Fibroblast of the conjunctiva (primary cell): ENCODE data around the gene NOS2.

Experiments
- DNase-seq: peaks from one replicate; pipeline ENCODE4 v3.0.0-alpha.2; 2010; ENCODE audit warnings: low read depth

Gene NOS2

DNA sequence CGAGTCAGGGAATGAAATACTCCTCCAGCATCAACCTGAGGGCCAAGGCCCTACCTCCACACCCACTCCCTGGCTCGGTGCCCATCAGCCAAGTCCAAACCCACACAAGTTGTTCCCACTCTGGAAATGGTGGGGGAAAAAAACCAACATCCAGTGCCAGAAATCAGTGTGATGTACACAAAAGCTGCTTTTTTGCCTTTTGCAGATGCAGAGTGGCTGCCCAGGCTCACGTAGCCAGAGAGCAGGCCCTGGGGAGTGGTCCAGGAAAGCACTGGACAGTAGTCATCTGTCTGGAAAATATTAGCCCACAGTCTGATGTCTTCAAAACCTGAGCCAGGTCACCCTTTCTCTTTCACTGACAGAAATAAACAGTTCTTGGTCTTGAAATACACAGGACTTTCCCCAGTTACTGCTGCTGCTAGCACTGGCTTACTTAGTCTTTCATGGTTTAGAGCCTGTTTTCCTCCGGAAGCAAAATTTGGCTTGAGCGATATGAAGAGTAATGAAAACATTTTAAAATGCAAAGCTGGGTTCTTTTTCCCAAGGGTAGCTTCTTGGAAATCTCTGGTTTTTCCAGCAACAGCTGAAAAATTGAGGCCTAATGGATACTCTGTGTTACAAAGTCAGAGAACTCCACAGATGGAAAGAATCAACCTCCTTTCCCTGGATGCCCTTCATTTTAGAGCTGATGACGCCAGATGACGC lies 18.2 kb upstream of the NOS2 start:
- DNase-seq, result no peak

GRCh38 chr17:27817731-27818130 lies 17.4 kb upstream of the NOS2 start:
- no peak for DNase-seq

DNA sequence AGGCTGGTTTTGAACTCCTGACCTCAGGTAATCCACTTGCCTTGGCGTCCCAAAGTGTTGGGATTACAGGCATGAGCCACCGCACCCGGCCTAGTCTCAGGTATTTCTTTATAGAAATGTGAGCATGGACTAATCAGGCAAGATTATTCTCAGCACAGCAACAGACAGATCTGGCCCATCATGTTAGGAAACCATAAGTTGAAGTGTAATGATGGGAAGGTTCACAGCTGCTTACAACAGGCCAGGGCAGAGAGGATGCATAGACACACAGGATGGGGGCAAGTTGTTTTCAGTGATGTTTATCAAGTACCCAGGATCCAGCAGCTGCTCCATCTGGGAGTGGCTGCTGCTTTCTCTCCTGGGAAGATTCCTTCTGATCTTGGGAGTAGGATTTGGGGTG lies 16.6 kb upstream of the NOS2 start:
- DNase-seq, result no peak

DNA sequence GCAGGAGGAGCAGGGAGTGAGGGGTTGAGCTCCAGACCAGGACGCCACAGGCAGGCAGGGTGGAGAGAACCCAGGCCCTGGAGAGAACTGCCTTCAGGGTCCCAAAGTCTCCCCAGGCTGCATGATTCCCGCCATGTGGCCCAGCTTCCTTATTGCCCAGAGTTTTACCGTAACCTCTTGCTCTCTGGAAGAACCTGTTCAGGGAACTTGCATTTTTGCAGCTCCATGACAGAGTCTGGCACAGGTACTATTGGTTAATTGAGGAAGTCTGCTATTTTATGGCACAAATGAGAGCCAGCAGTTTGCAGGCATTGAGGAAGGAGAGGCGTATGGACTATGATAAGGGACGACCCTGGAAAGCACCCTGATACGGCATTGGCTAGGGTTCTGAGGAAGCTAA lies 11.6 kb upstream of the NOS2 start:
- DNase-seq, result no peak

DNA sequence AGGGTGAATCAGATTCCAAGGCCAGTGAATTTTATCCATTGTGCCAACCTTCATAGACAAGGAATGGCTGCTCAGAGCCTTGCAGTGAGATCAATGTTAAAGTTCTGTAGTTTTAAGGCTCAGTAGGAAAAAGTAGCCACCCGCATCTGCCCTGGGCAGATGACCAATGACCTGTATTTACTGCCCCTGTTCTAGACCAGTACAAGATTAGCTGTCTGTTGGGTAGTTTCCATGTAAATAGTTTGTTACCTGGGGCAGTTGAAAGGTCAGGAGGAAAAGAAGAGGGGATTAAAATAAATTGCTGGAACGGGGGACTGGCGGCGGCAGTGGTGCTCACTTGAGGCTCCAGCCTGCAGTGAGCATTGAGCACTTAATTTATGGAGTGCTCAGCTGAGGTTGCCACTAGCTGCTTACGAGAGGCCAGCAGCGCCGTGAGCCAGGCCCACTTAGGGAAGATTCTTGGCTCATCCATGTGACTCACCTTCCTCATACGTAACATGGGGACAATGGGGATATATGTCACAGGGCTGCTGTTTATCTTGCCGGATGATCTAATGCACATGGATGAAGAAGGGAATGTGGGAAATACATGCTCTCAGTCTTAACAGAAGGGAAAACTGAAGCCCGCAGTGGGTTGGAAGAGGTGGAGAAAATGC lies 10.7 kb upstream of the NOS2 start:
- DNase-seq, result no peak

DNA sequence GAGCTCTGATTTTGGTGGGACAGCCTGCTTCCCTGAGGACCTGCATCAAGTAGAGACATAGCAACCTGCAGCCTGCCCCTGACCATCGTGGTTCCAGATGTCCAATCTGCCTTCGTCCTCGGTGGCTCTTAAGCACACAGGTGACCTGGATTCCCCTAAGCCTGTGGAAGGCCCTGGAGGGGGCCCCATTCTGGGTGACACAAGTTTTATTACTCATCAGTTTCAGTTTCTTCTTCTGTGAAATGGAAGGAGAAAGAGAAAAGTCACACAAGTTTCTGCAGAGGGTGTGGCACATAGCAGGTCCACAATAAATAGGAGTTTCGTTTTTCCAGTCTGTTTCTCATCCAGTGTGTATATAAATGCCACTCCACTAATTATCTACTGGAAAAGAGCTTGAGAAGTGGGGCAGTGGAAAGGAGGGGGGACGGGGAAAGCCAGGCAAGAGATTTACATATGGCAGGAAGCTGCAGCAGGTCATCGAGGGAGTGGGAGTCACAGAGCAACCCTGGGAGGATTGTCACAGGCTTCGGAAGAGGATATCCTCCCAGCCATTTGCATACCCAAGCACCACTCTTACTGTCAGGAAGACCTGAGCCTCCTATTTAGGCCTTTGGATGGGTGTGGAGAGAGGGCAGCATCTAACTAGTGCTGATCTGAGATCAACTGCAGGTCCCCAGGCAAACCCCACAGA lies 10.0 kb upstream of the NOS2 start:
- DNase-seq, result no peak

DNA sequence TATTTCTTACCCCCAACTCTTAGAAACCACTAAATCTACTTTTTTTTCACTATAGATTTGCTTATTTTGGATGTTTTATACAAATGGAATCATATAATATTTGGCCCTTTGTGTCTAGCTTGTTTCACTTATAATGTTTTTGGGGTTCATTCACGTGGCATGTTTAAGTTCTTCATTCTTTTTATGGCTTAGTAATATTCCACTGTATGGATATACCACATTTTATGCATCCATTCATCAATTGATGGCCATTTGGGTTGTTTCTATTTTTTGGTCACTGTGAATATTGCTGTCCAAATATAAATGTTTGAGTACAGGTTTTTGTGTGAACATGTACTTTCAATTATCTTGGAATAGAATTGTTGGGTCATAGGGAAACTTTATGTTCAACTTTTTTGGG lies 9.2 kb upstream of the NOS2 start:
- no peak for DNase-seq

GRCh38 chr17:27808628-27809027 lies 8.3 kb upstream of the NOS2 start:
- no peak for DNase-seq

GRCh38 chr17:27807567-27808470 lies 7.5 kb upstream of the NOS2 start:
- DNase-seq, result no peak

DNA sequence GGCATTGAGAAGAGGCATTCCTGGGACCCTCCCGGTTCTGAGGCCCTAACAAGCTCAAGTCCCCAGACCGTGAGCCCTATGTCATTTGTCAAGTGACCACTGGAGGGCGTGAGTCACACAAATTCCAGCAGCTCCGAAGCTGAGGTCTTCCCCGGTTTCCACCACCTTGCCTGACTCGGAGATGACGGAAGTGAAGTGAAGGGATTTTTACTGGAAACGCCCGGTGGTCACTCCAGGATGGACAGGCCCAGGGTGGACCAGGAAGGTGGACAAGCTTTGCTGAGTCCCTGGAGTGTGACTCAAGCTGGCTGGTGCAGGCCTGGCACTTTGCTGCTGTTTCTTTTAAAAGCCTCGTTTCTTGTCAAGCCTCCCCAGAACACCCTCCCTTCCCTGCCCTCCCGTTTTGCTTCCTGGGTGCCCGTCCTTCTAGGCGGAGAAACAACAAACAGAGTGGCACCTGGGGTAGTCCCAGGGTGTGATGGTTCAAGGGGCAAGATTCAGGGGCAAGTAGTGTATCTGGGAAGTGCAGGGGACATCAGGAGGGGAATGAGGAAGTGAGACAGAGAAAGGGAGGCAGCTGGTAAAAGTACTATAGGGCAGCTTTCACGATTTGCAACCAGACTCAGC lies 5.3 kb upstream of the NOS2 start:
- peak; percentile 87 for DNase-seq

GRCh38 chr17:27804113-27804512 lies 3.8 kb upstream of the NOS2 start:
- DNase-seq, result no peak

GRCh38 chr17:27802962-27803680 lies 2.8 kb upstream of the NOS2 start:
- DNase-seq, result no peak

DNA sequence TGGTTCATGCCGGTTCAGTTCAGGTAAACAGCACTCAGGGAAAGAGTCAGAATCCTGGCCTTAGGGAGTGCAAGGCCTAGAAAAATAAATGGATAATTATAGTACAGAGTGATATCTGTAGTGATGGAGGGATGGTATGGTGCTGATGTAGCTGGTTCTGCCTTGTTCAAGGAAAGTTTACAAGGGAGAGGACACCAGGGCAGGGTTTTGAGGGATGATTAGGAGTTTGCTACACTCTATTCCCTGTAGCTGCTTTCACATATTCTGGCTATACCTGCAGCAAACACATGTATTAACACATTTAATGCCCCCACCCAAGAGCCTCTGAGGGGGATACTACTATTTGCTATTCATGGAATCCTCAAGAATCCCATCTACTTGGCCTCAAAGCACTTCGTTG lies 1.7 kb upstream of the NOS2 start:
- DNase-seq, result no peak

GRCh38 chr17:27798376-27798775 lies 2.0 kb downstream of the NOS2 start:
- DNase-seq, result no peak

DNA sequence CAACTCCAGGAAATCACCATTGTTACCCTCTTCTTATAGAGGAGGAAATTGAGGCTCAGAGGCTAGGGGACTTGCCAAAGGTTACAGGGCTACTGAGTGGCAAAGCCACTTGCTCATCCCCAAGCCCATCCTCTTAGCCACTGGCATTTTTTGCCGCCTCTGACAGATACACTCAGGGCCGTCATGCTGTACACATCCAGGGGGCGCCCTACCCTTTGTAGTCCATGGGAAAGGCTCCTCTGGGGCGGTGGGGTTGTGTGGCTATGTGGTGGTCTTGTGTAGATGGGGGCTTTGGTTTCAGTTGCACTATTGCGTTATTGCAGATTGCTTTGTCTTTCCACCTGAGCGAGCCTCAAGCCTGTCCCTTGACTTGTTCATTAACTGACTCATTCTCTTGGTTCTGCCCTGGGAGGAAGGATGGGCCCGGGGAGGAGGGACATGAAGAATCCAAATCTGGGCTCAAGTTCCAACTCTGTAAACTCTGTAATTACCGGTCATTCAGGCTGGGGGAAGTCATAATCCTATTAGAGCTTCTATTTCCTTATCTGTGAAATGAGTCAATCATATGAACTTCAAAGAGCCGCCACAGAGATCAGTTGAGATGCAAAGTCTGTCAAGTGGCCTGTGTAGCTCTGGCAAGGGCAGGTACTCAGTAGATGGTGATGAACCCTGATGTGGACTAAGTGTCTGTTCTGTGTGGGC lies 2.8 kb downstream of the NOS2 start:
- no peak for DNase-seq

GRCh38 chr17:27793906-27794569 lies 6.3 kb downstream of the NOS2 start:
- DNase-seq, result no peak

- no peak for DNase-seq
Measured at GRCh38 chr17:27793168-27793905, 7.0 kb downstream of the NOS2 start.

GRCh38 chr17:27792095-27792494 lies 8.2 kb downstream of the NOS2 start:
- DNase-seq, result no peak

- no peak for DNase-seq
Measured at GRCh38 chr17:27788919-27789318, 11.4 kb downstream of the NOS2 start.
